Measurements from ENCODE around the gene NCAN.

NCAN gene

GRCh38 chr19:19257137-19257536 is 45.4 kb downstream of the NCAN start:
- no peak overlapping the region for H3K9ac ChIP-seq (ENCODE audit: low read length)
- H3K4me3 ChIP-seq (ENCODE audit: insufficient read depth in 1 of 2, low read depth in 1 of 2, low read length in 2 of 2) = no peak overlapping the region
- H3K27ac ChIP-seq (ENCODE audit: low read length, poor library complexity, severe bottlenecking) = no peak overlapping the region
- H3K27me3 ChIP-seq (ENCODE audit: control insufficient read depth in 1 of 2, insufficient read depth in 1 of 2, low read length in 2 of 2) = peaks cover 43 to 60% of the 10 kb centered on the region in 2 experiments
- no peak overlapping the region for H2AFZ ChIP-seq (ENCODE audit: low read depth, low read length)
- peaks cover 10% of the 10 kb centered on the region for H3K4me1 ChIP-seq (ENCODE audit: control insufficient read depth, insufficient read depth, low read depth, low read length)
- no peak overlapping the region for H2BK120ac ChIP-seq (ENCODE audit: low read depth, low read length)
- no peak overlapping the region for H4K91ac ChIP-seq (ENCODE audit: low read length)
- no peak overlapping the region for H3K23ac ChIP-seq (ENCODE audit: low read length in 2 of 2)
- no peak overlapping the region for H3K18ac ChIP-seq (ENCODE audit: low read depth in 1 of 2, low read length in 2 of 2)
- no peak overlapping the region for H3K4me2 ChIP-seq (ENCODE audit: low read length, poor library complexity, severe bottlenecking)
- H3K9me3 ChIP-seq (ENCODE audit: control insufficient read depth, low read length) = peaks cover 7% of the 10 kb centered on the region
- WGBS = 79% methylated on average over 14 of the region's 14 CpGs
- no peak overlapping the region for H2AK5ac ChIP-seq (ENCODE audit: low read length, severe bottlenecking)
- no peaks in the 10 kb centered on the region for H3K36me3 ChIP-seq (ENCODE audit: control insufficient read depth in 1 of 2, insufficient read depth in 2 of 2, low read depth in 1 of 2, low read length in 2 of 2)
- H3K79me1 ChIP-seq (replicated peaks; ENCODE audit: low read length, poor library complexity, severe bottlenecking) = no peaks in the 10 kb centered on the region
- H2BK12ac ChIP-seq (ENCODE audit: low read length in 2 of 2) = no peak overlapping the region
- no peak overlapping the region for H3K4ac ChIP-seq (ENCODE audit: low read depth in 1 of 2, low read length in 2 of 2)
- no peak overlapping the region for H2BK15ac ChIP-seq (ENCODE audit: low read depth, poor library complexity, severe bottlenecking)
- no peak overlapping the region for H2BK5ac ChIP-seq (ENCODE audit: low read depth, low read length, poor library complexity, severe bottlenecking)
- H3K14ac ChIP-seq (ENCODE audit: low read length in 2 of 2) = no peak overlapping the region
- no peak overlapping the region for H4K8ac ChIP-seq (ENCODE audit: low read length)
- DNase-seq = no peak

- Histone ChIP-seq H4K91ac (ENCODE audit: low read length) (no peak overlapping the region), H3K27ac (ENCODE audit: low read length, poor library complexity, severe bottlenecking) (no peak overlapping the region), H4K8ac (ENCODE audit: low read length) (no peak overlapping the region), H2BK12ac (ENCODE audit: low read length in 2 of 2) (no peak overlapping the region), H3K27me3 (ENCODE audit: control insufficient read depth in 1 of 2, insufficient read depth in 1 of 2, low read length in 2 of 2) (peaks cover 49 to 66% of the 10 kb centered on the region in 2 experiments), H3K4ac (ENCODE audit: low read depth in 1 of 2, low read length in 2 of 2) (no peak overlapping the region), H3K36me3 (ENCODE audit: control insufficient read depth in 1 of 2, insufficient read depth in 2 of 2, low read depth in 1 of 2, low read length in 2 of 2) (no peaks in the 10 kb centered on the region), H3K14ac (ENCODE audit: low read length in 2 of 2) (no peak overlapping the region), H2BK5ac (ENCODE audit: low read depth, low read length, poor library complexity, severe bottlenecking) (no peak overlapping the region), H2BK15ac (ENCODE audit: low read depth, poor library complexity, severe bottlenecking) (no peak overlapping the region), H2AFZ (ENCODE audit: low read depth, low read length) (no peak overlapping the region), H3K79me1 (replicated peaks; ENCODE audit: low read length, poor library complexity, severe bottlenecking) (no peaks in the 10 kb centered on the region), H3K18ac (ENCODE audit: low read depth in 1 of 2, low read length in 2 of 2) (no peak overlapping the region), H3K9me3 (ENCODE audit: control insufficient read depth, low read length) (peaks cover 7% of the 10 kb centered on the region), H3K23ac (ENCODE audit: low read length in 2 of 2) (no peak overlapping the region), H2AK5ac (ENCODE audit: low read length, severe bottlenecking) (no peak overlapping the region), H2BK120ac (ENCODE audit: low read depth, low read length) (no peak overlapping the region), H3K4me1 (ENCODE audit: control insufficient read depth, insufficient read depth, low read depth, low read length) (peaks cover 10% of the 10 kb centered on the region), H3K4me3 (ENCODE audit: insufficient read depth in 1 of 2, low read depth in 1 of 2, low read length in 2 of 2) (no peak overlapping the region), H3K9ac (ENCODE audit: low read length) (no peak overlapping the region), H3K4me2 (ENCODE audit: low read length, poor library complexity, severe bottlenecking) (no peak overlapping the region)
- no peak for DNase-seq
- WGBS = 96% methylated on average over 72 of the region's 72 CpGs
Observed at GRCh38 chr19:19257836-19258588, 46.3 kb downstream of the NCAN start.

DNA sequence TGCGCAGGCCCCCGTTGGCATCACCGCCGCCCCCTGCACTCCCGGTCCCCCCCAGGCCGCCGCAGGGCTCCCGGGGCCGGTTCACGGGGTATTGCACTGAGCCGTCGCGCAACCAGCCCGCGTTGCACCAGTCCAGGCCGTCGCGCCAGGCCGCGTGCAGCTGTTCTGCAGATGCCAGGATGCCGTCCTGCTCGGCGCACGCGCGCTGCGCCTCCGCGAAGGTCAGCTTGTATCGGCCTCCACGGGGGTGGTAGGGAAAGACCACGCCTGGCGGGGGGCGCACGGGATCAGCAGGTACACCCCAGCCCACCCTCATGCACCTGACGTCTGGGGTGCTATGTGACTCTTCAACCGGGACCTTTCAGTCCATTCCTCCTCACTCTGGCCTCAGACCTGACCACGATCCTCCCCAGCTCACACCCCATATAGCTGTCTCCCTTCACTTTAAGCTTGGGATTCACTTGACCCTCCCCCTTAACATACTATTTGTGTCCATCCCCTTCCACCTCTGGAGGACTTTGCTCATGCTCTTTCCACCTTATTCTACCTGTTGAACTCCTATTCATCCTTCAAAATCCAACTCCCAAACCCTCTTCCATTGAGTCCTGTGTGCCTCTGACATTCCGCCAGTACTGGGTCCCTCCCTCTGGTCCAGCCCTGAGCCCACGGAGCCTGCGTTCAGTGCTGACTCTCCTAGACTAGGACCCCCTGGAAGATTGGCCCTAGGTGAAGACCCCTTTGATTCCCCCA is 47.0 kb downstream of the NCAN start:
- H3K79me1 ChIP-seq (replicated peaks; ENCODE audit: low read length, poor library complexity, severe bottlenecking) = no peaks in the 10 kb centered on the region
- DNase-seq = no peak
- H3K9me3 ChIP-seq (ENCODE audit: control insufficient read depth, low read length) = peaks cover 7% of the 10 kb centered on the region
- H3K23ac ChIP-seq (ENCODE audit: low read length in 2 of 2) = peak overlapping the region in 1 of 2 experiments; percentile 14
- no peak overlapping the region for H3K14ac ChIP-seq (ENCODE audit: low read length in 2 of 2)
- no peak overlapping the region for H4K8ac ChIP-seq (ENCODE audit: low read length)
- no peak overlapping the region for H3K4ac ChIP-seq (ENCODE audit: low read depth in 1 of 2, low read length in 2 of 2)
- peaks cover 10% of the 10 kb centered on the region for H3K4me1 ChIP-seq (ENCODE audit: control insufficient read depth, insufficient read depth, low read depth, low read length)
- H2BK120ac ChIP-seq (ENCODE audit: low read depth, low read length) = no peak overlapping the region
- H2BK15ac ChIP-seq (ENCODE audit: low read depth, poor library complexity, severe bottlenecking) = no peak overlapping the region
- H3K27me3 ChIP-seq (ENCODE audit: control insufficient read depth in 1 of 2, insufficient read depth in 1 of 2, low read length in 2 of 2) = peaks cover 55 to 73% of the 10 kb centered on the region in 2 experiments
- H2BK12ac ChIP-seq (ENCODE audit: low read length in 2 of 2) = no peak overlapping the region
- H3K4me2 ChIP-seq (ENCODE audit: low read length, poor library complexity, severe bottlenecking) = no peak overlapping the region
- H3K27ac ChIP-seq (ENCODE audit: low read length, poor library complexity, severe bottlenecking) = no peak overlapping the region
- H2AK5ac ChIP-seq (ENCODE audit: low read length, severe bottlenecking) = no peak overlapping the region
- H3K18ac ChIP-seq (ENCODE audit: low read depth in 1 of 2, low read length in 2 of 2) = no peak overlapping the region
- no peak overlapping the region for H3K9ac ChIP-seq (ENCODE audit: low read length)
- no peaks in the 10 kb centered on the region for H3K36me3 ChIP-seq (ENCODE audit: control insufficient read depth in 1 of 2, insufficient read depth in 2 of 2, low read depth in 1 of 2, low read length in 2 of 2)
- WGBS = 92% methylated on average over 41 of the region's 41 CpGs
- no peak overlapping the region for H2AFZ ChIP-seq (ENCODE audit: low read depth, low read length)
- no peak overlapping the region for H3K4me3 ChIP-seq (ENCODE audit: insufficient read depth in 1 of 2, low read depth in 1 of 2, low read length in 2 of 2)
- no peak overlapping the region for H4K91ac ChIP-seq (ENCODE audit: low read length)
- H2BK5ac ChIP-seq (ENCODE audit: low read depth, low read length, poor library complexity, severe bottlenecking) = no peak overlapping the region

DNA sequence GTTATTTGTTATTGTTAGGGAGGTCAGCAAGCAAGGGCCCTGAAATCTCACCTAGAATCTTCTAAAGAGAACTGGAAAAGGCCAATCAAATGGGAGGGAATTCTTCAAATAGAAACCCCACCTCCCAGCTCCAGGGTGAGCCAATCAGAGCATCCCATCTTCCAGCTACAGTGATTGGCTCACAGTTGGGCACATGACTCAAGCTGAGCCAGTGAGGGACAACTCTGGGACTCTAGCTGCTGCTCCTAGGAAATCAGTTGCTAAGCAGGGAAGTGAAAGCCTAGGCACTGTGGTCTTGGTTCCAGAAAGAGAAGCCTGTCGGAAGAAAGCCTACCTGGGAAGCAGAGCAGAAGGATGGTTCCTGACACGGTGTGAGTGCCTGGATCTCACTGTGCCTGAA is 48.0 kb downstream of the NCAN start:
- no peak overlapping the region for H3K9ac ChIP-seq (ENCODE audit: low read length)
- H2AK5ac ChIP-seq (ENCODE audit: low read length, severe bottlenecking) = no peak overlapping the region
- no peak overlapping the region for H2BK5ac ChIP-seq (ENCODE audit: low read depth, low read length, poor library complexity, severe bottlenecking)
- no peak overlapping the region for H3K4me3 ChIP-seq (ENCODE audit: insufficient read depth in 1 of 2, low read depth in 1 of 2, low read length in 2 of 2)
- peaks cover 7% of the 10 kb centered on the region for H3K9me3 ChIP-seq (ENCODE audit: control insufficient read depth, low read length)
- H3K18ac ChIP-seq (ENCODE audit: low read depth in 1 of 2, low read length in 2 of 2) = no peak overlapping the region
- H4K8ac ChIP-seq (ENCODE audit: low read length) = no peak overlapping the region
- H4K91ac ChIP-seq (ENCODE audit: low read length) = no peak overlapping the region
- H3K14ac ChIP-seq (ENCODE audit: low read length in 2 of 2) = no peak overlapping the region
- no peak overlapping the region for H3K4ac ChIP-seq (ENCODE audit: low read depth in 1 of 2, low read length in 2 of 2)
- H2BK120ac ChIP-seq (ENCODE audit: low read depth, low read length) = no peak overlapping the region
- H3K4me1 ChIP-seq (ENCODE audit: control insufficient read depth, insufficient read depth, low read depth, low read length) = peaks cover 10% of the 10 kb centered on the region
- no peaks in the 10 kb centered on the region for H3K36me3 ChIP-seq (ENCODE audit: control insufficient read depth in 1 of 2, insufficient read depth in 2 of 2, low read depth in 1 of 2, low read length in 2 of 2)
- no peaks in the 10 kb centered on the region for H3K79me1 ChIP-seq (replicated peaks; ENCODE audit: low read length, poor library complexity, severe bottlenecking)
- no peak overlapping the region for H2AFZ ChIP-seq (ENCODE audit: low read depth, low read length)
- H2BK12ac ChIP-seq (ENCODE audit: low read length in 2 of 2) = no peak overlapping the region
- H3K23ac ChIP-seq (ENCODE audit: low read length in 2 of 2) = no peak overlapping the region
- H3K27ac ChIP-seq (ENCODE audit: low read length, poor library complexity, severe bottlenecking) = no peak overlapping the region
- no peak overlapping the region for H2BK15ac ChIP-seq (ENCODE audit: low read depth, poor library complexity, severe bottlenecking)
- H3K4me2 ChIP-seq (ENCODE audit: low read length, poor library complexity, severe bottlenecking) = no peak overlapping the region
- H3K27me3 ChIP-seq (ENCODE audit: control insufficient read depth in 1 of 2, insufficient read depth in 1 of 2, low read length in 2 of 2) = peaks cover 57 to 74% of the 10 kb centered on the region in 2 experiments
- WGBS = 100% methylated on average over 2 of the region's 2 CpGs
- peak; percentile 32 for DNase-seq

Measured in mesenchymal stem cell (in vitro differentiated cells and primary cell).